ENCODE data around the gene MPI.

GRCh38 chr15:74867466-74868038 lies 22.3 kb upstream of the MPI start:
- TF ChIP-seq CTCF (IDR thresholded peaks at IDR 0.05; ENCODE audit: insufficient read depth, low read depth, low read length) = no peak
- TF ChIP-seq EZH2 (IDR thresholded peaks at IDR 0.05; ENCODE audit: insufficient read depth, low read length) = no peak

Data from astrocyte (in vitro differentiated cells and primary cell).